Lower leg skin (tissue), 4 donors: Measurements from ENCODE around the gene TLK1. TPM values are rescaled to one million over a fixed set of nuclear protein-coding genes. Genes with fewer than 3 reads are reported as not detected.

Experiments used
- DNase-seq, 2 donors: peaks; one replicate each; pipeline ENCODE4 v3.0.0-alpha.2; 2019; ENCODE audit warnings: low spot score in 2 of 2
- H3K4me3 ChIP-seq: fragments of 200-600 bp; sonication (generic); 2 replicates; pipeline ENCODE4 v1.5.1; 2017; ENCODE audit warnings: mild to moderate bottlenecking, low read depth; ENCODE audit not compliant: poor library complexity, severe bottlenecking
- CTCF ChIP-seq, 3 donors: fragments of 450-650 bp; IDR thresholded peaks; one replicate each; pipeline ENCODE4 v1.5.1; 2016; ENCODE audit warnings: antibody characterized with exemption in 3 of 3, mild to moderate bottlenecking in 3 of 3, moderate library complexity in 2 of 3
- POLR2A ChIP-seq, 2 donors: fragments of 450-650 bp; IDR thresholded peaks; one replicate each; pipeline ENCODE4 v1.6.1; 2016 to 2017; ENCODE audit warnings: antibody characterized with exemption in 2 of 2, mild to moderate bottlenecking in 1 of 2, moderate library complexity in 1 of 2
- WGBS, 2 donors: methylation state at CpG; one replicate each; pipeline ENCODE4 v1.1.5; 2018; 5-methylcytosine and 5-hydroxymethylcytosine counted together
- intact Hi-C: fragments of 100-400 bp; cut with DNase I; formaldehyde crosslinking; loops from one replicate; pipeline ENCODE4 v1.15.0; 2023; ENCODE audit warnings: low total_unique reads
- total RNA-seq, 4 donors: library from RNA; depleted of rRNA; stranded (reverse); fragments of >200 nt; gene quantifications; one replicate each; pipeline ENCODE4 v1.1.0, GENCODE V29; 2016

TLK1 gene
- total RNA-seq, 4 donors from 2014 or later = 22.9 to 68.3 (median 26.2) TPM

DNA sequence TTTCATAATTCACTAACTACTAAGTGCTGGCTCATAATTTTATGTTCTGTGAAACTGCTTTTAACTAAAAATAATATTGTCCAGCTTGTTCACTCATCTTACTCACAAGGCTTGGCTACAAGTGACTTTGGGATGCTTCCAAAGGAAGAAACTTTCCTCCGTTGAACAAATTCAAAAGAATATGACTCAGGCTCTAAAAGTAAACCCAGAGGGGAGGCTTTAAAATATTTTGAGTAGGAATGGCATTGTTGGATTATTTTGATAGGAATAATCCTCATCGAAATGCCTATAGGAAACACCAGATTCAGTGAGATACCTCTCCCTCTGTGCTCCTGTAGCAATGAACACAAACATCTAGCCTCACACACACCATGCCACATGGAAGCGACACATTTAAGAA lies 25.2 kb upstream of the TLK1 start:
- H3K4me3 ChIP-seq = no peak overlapping the region
- WGBS, 2 donors = 44 to 49% methylated on average over 3 of the region's 3 CpGs
- no peak for DNase-seq
- TF ChIP-seq POLR2A (IDR thresholded peaks at IDR 0.05) (no peak), CTCF (IDR thresholded peaks at IDR 0.05) (no peak)
- intact Hi-C loops = no loop called here

GRCh38 chr2:171185165-171185818 lies 24.6 kb upstream of the TLK1 start:
- intact Hi-C loops = no loop called here
- no peak overlapping the region for H3K4me3 ChIP-seq
- TF ChIP-seq CTCF (IDR thresholded peaks at IDR 0.05) = no peak
- no peak for TF ChIP-seq POLR2A (IDR thresholded peaks at IDR 0.05)
- DNase-seq = no peak
- 73 to 83% methylated on average over 2 of the region's 2 CpGs for WGBS, 2 donors

- WGBS, 2 donors = 29 to 34% methylated on average over 9 of the region's 9 CpGs
Observed at GRCh38 chr2:171181064-171182049, 20.7 kb upstream of the TLK1 start.

GRCh38 chr2:171180229-171180930 lies 19.7 kb upstream of the TLK1 start:
- no peak overlapping the region for H3K4me3 ChIP-seq
- TF ChIP-seq CTCF (IDR thresholded peaks at IDR 0.05) (no peak), POLR2A (IDR thresholded peaks at IDR 0.05) (no peak)
- no peak for DNase-seq
- WGBS, 2 donors = 76 to 80% methylated on average over 3 of the region's 3 CpGs
- intact Hi-C loops = no loop called here

More at GRCh38 chr2:171181064-171182049, 20.7 kb upstream of the TLK1 start:
- intact Hi-C loops = no loop called here
- no peak for DNase-seq
- TF ChIP-seq POLR2A (IDR thresholded peaks at IDR 0.05) = no peak
- TF ChIP-seq CTCF (IDR thresholded peaks at IDR 0.05) = no peak
- no peak overlapping the region for H3K4me3 ChIP-seq

- H3K4me3 ChIP-seq = no peak overlapping the region
- no peak for TF ChIP-seq POLR2A (IDR thresholded peaks at IDR 0.05)
- no peak for TF ChIP-seq CTCF (IDR thresholded peaks at IDR 0.05)
- intact Hi-C loops = no loop called here
Observed at GRCh38 chr2:171178993-171179392, 18.3 kb upstream of the TLK1 start.

More at GRCh38 chr2:171178993-171179392, 18.3 kb upstream of the TLK1 start:
- DNase-seq = no peak
